Mesendoderm (in vitro differentiated cells): ENCODE data around the gene RIMKLB.

Experiments
- DNase-seq: peaks from one replicate; pipeline ENCODE4 v3.0.0; 2013
- H2AK5ac ChIP-seq: 2 replicates; pipeline ENCODE4 v1.6.1; 2013; ENCODE audit warnings: low read length, inconsistent platforms
- H2BK120ac ChIP-seq: 2 replicates; pipeline ENCODE4 v1.6.1; 2013; ENCODE audit warnings: low read depth, mild to moderate bottlenecking, low read length, moderate library complexity, mixed read lengths
- H2BK15ac ChIP-seq: replicated peaks from 2 replicates; pipeline ENCODE4 v1.6.1; 2013; ENCODE audit warnings: low read depth, mild to moderate bottlenecking, moderate library complexity
- H2BK5ac ChIP-seq: 2 replicates; pipeline ENCODE4 v1.6.1; 2013; ENCODE audit warnings: low read length, inconsistent platforms
- H3K18ac ChIP-seq: 2 replicates; pipeline ENCODE4 v1.6.1; 2013; ENCODE audit warnings: mild to moderate bottlenecking, low read length, mixed read lengths
- H3K23ac ChIP-seq: one replicate; pipeline ENCODE4 v1.6.1; 2013; ENCODE audit warnings: low read length
- H3K27ac ChIP-seq: 2 replicates; pipeline ENCODE4 v1.5.1; 2013; ENCODE audit warnings: low read depth, mild to moderate bottlenecking, inconsistent platforms, low read length, moderate library complexity
- H3K27me3 ChIP-seq: 2 replicates; pipeline ENCODE4 v1.6.1; 2013; ENCODE audit warnings: low read length, control low read depth, mild to moderate bottlenecking, inconsistent platforms; ENCODE audit not compliant: insufficient read depth, poor library complexity
- H3K36me3 ChIP-seq: 2 replicates; pipeline ENCODE4 v1.6.1; 2013; ENCODE audit warnings: low read length, inconsistent platforms; ENCODE audit not compliant: control insufficient read depth, insufficient read depth
- H3K4ac ChIP-seq: one replicate; pipeline ENCODE4 v1.6.1; 2013; ENCODE audit warnings: low read depth, mild to moderate bottlenecking, low read length, moderate library complexity
- H3K4me1 ChIP-seq: 2 replicates; pipeline ENCODE4 v1.6.1; 2013; ENCODE audit warnings: low read depth, low read length, inconsistent platforms; ENCODE audit not compliant: control insufficient read depth
- H3K4me2 ChIP-seq: 2 replicates; pipeline ENCODE4 v1.6.1; 2013; ENCODE audit warnings: low read length
- H3K4me3 ChIP-seq: 2 replicates; pipeline ENCODE4 v1.5.1; 2013; ENCODE audit warnings: mild to moderate bottlenecking, low read length
- H3K56ac ChIP-seq: one replicate; pipeline ENCODE4 v1.6.1; 2013; ENCODE audit warnings: low read length
- H3K79me1 ChIP-seq: 2 replicates; pipeline ENCODE4 v1.6.1; 2013; ENCODE audit warnings: low read length, inconsistent platforms
- H3K79me2 ChIP-seq: 2 replicates; pipeline ENCODE4 v1.6.1; 2013; ENCODE audit warnings: mild to moderate bottlenecking, low read length; ENCODE audit not compliant: control insufficient read depth, insufficient read depth
- H3K9ac ChIP-seq: 2 replicates; pipeline ENCODE4 v1.6.1; 2013; ENCODE audit warnings: low read length, inconsistent platforms
- H4K5ac ChIP-seq: one replicate; pipeline ENCODE4 v1.6.1; 2013; ENCODE audit warnings: low read length
- H4K8ac ChIP-seq: one replicate; pipeline ENCODE4 v1.6.1; 2013; ENCODE audit warnings: low read depth, mild to moderate bottlenecking, control low read depth, low read length, moderate library complexity
- WGBS: extraction: QIAGEN DNeasy Blood & Tissue Kit; methylation state at CpG from one replicate; pipeline ENCODE4 v1.1.7; 2013; ENCODE audit warnings: low lambda C conversion rate, missing lambda C conversion rate; ENCODE audit not compliant: insufficient coverage; ENCODE audit errors: extremely low coverage; 5-methylcytosine and 5-hydroxymethylcytosine counted together

RIMKLB gene

GRCh38 chr12:8672381-8672780, 25.4 kb upstream of the RIMKLB start:
- Histone ChIP-seq H2BK15ac (no peak overlapping the region), H3K36me3 (no peaks in the 10 kb centered on the region), H3K56ac (no peak overlapping the region), H4K5ac (no peak overlapping the region), H2BK120ac (no peak overlapping the region), H3K27ac (no peak overlapping the region), H3K4me3 (no peak overlapping the region), H2AK5ac (no peak overlapping the region), H3K79me1 (no peaks in the 10 kb centered on the region), H3K18ac (no peak overlapping the region), H2BK5ac (no peak overlapping the region), H3K79me2 (no peaks in the 10 kb centered on the region), H3K4me2 (no peak overlapping the region), H3K23ac (no peak overlapping the region), H3K4me1 (peaks cover 2% of the 10 kb centered on the region), H4K8ac (no peak overlapping the region), H3K4ac (no peak overlapping the region), H3K9ac (no peak overlapping the region), H3K27me3 (no peaks in the 10 kb centered on the region)
- WGBS = no CpG with 5 or more reads among the region's 5 CpGs
- DNase-seq = no peak

- Histone ChIP-seq H2BK120ac (no peak overlapping the region), H2BK5ac (no peak overlapping the region)
Observed at GRCh38 chr12:8675591-8676036, 22.2 kb upstream of the RIMKLB start.

GRCh38 chr12:8676651-8677050, 21.1 kb upstream of the RIMKLB start:
- no peaks in the 10 kb centered on the region for H3K79me1 ChIP-seq

More at GRCh38 chr12:8675591-8676036, 22.2 kb upstream of the RIMKLB start:
- no peaks in the 10 kb centered on the region for H3K79me1 ChIP-seq
- no peak overlapping the region for H2BK15ac ChIP-seq
- H2AK5ac ChIP-seq = no peak overlapping the region
- H4K8ac ChIP-seq = no peak overlapping the region
- H3K18ac ChIP-seq = no peak overlapping the region
- H3K36me3 ChIP-seq = no peaks in the 10 kb centered on the region
- no peak overlapping the region for H3K4me3 ChIP-seq
- no peak overlapping the region for H3K9ac ChIP-seq
- H3K79me2 ChIP-seq = no peaks in the 10 kb centered on the region
- no peak overlapping the region for H3K23ac ChIP-seq
- no peak overlapping the region for H3K4me2 ChIP-seq
- H4K5ac ChIP-seq = no peak overlapping the region
- H3K27me3 ChIP-seq = no peaks in the 10 kb centered on the region
- H3K27ac ChIP-seq = no peak overlapping the region
- no peak for DNase-seq
- H3K4ac ChIP-seq = no peak overlapping the region
- WGBS = no CpG with 5 or more reads among the region's 3 CpGs
- H3K56ac ChIP-seq = no peak overlapping the region
- H3K4me1 ChIP-seq = peaks cover 2% of the 10 kb centered on the region

GRCh38 chr12:8677362-8677761, 20.4 kb upstream of the RIMKLB start:
- no peak for DNase-seq

More at GRCh38 chr12:8676651-8677050, 21.1 kb upstream of the RIMKLB start:
- no peak overlapping the region for H3K56ac ChIP-seq
- no peak overlapping the region for H3K4me3 ChIP-seq
- peaks cover 3% of the 10 kb centered on the region for H3K4me1 ChIP-seq
- no peak overlapping the region for H2AK5ac ChIP-seq
- no peak overlapping the region for H3K27ac ChIP-seq
- no peak overlapping the region for H4K8ac ChIP-seq
- H2BK15ac ChIP-seq = no peak overlapping the region
- no peak overlapping the region for H3K4ac ChIP-seq
- H4K5ac ChIP-seq = no peak overlapping the region
- no peaks in the 10 kb centered on the region for H3K79me2 ChIP-seq
- no peaks in the 10 kb centered on the region for H3K36me3 ChIP-seq
- no CpG with 5 or more reads among the region's 4 CpGs for WGBS
- H3K9ac ChIP-seq = no peak overlapping the region
- no peak overlapping the region for H2BK120ac ChIP-seq
- H3K23ac ChIP-seq = no peak overlapping the region
- no peaks in the 10 kb centered on the region for H3K27me3 ChIP-seq
- no peak for DNase-seq
- no peak overlapping the region for H3K18ac ChIP-seq
- H3K4me2 ChIP-seq = no peak overlapping the region
- no peak overlapping the region for H2BK5ac ChIP-seq

GRCh38 chr12:8678661-8679111, 19.1 kb upstream of the RIMKLB start:
- H3K79me1 ChIP-seq = no peaks in the 10 kb centered on the region
- peaks cover 5% of the 10 kb centered on the region for H3K4me1 ChIP-seq
- no peak overlapping the region for H3K4me3 ChIP-seq
- no peak overlapping the region for H4K8ac ChIP-seq
- no peaks in the 10 kb centered on the region for H3K79me2 ChIP-seq
- peak overlapping the region; percentile 17 for H3K56ac ChIP-seq
- H3K9ac ChIP-seq = no peak overlapping the region
- H2BK15ac ChIP-seq = no peak overlapping the region
- no peak overlapping the region for H2BK120ac ChIP-seq
- H3K27me3 ChIP-seq = no peaks in the 10 kb centered on the region
- H4K5ac ChIP-seq = no peak overlapping the region
- no peaks in the 10 kb centered on the region for H3K36me3 ChIP-seq
- peak; percentile 59 for DNase-seq
- H3K23ac ChIP-seq = no peak overlapping the region
- H2BK5ac ChIP-seq = no peak overlapping the region
- H3K18ac ChIP-seq = no peak overlapping the region
- H3K27ac ChIP-seq = no peak overlapping the region
- WGBS = no CpG with 5 or more reads among the region's 3 CpGs
- H3K4ac ChIP-seq = no peak overlapping the region
- H2AK5ac ChIP-seq = no peak overlapping the region
- H3K4me2 ChIP-seq = no peak overlapping the region

More at GRCh38 chr12:8677362-8677761, 20.4 kb upstream of the RIMKLB start:
- H2BK120ac ChIP-seq = no peak overlapping the region
- H2BK5ac ChIP-seq = no peak overlapping the region
- no peak overlapping the region for H2AK5ac ChIP-seq
- H3K79me2 ChIP-seq = no peaks in the 10 kb centered on the region
- WGBS = no CpG with 5 or more reads among the region's 3 CpGs
- H4K8ac ChIP-seq = no peak overlapping the region
- H3K4me3 ChIP-seq = no peak overlapping the region
- no peak overlapping the region for H3K9ac ChIP-seq
- H4K5ac ChIP-seq = no peak overlapping the region
- no peak overlapping the region for H3K27ac ChIP-seq
- no peak overlapping the region for H3K56ac ChIP-seq
- no peaks in the 10 kb centered on the region for H3K27me3 ChIP-seq
- H3K18ac ChIP-seq = no peak overlapping the region
- H2BK15ac ChIP-seq = no peak overlapping the region
- H3K4me1 ChIP-seq = peaks cover 5% of the 10 kb centered on the region
- no peaks in the 10 kb centered on the region for H3K79me1 ChIP-seq
- H3K23ac ChIP-seq = no peak overlapping the region
- H3K4me2 ChIP-seq = no peak overlapping the region
- no peak overlapping the region for H3K4ac ChIP-seq
- H3K36me3 ChIP-seq = no peaks in the 10 kb centered on the region

GRCh38 chr12:8680533-8680932, 17.3 kb upstream of the RIMKLB start:
- no CpG with 5 or more reads among the region's 9 CpGs for WGBS
- Histone ChIP-seq H4K5ac (no peak overlapping the region), H3K27ac (no peak overlapping the region)

More at GRCh38 chr12:8680533-8680932, 17.3 kb upstream of the RIMKLB start:
- DNase-seq = peak; percentile 42
- no peak overlapping the region for H2BK5ac ChIP-seq
- peak overlapping the region; percentile 37 for H3K56ac ChIP-seq
- H2BK120ac ChIP-seq = no peak overlapping the region
- no peak overlapping the region for H3K4ac ChIP-seq
- H3K79me2 ChIP-seq = no peaks in the 10 kb centered on the region
- H3K4me3 ChIP-seq = no peak overlapping the region
- H3K18ac ChIP-seq = no peak overlapping the region
- no peaks in the 10 kb centered on the region for H3K27me3 ChIP-seq
- H3K23ac ChIP-seq = no peak overlapping the region
- H3K36me3 ChIP-seq = no peaks in the 10 kb centered on the region
- no peak overlapping the region for H3K4me2 ChIP-seq
- peak overlapping the region; percentile 69 for H4K8ac ChIP-seq
- no peaks in the 10 kb centered on the region for H3K79me1 ChIP-seq
- H3K4me1 ChIP-seq = peaks cover 5% of the 10 kb centered on the region
- H2BK15ac ChIP-seq = no peak overlapping the region
- H3K9ac ChIP-seq = no peak overlapping the region
- no peak overlapping the region for H2AK5ac ChIP-seq
